ENCODE measurements around the gene MAP3K2.
"Not testable (repeated sequence)": the region's sequence is repeated elsewhere in the genome, so short reads cannot be mapped to it uniquely, and the experiment has no call there.

Gene MAP3K2

DNA sequence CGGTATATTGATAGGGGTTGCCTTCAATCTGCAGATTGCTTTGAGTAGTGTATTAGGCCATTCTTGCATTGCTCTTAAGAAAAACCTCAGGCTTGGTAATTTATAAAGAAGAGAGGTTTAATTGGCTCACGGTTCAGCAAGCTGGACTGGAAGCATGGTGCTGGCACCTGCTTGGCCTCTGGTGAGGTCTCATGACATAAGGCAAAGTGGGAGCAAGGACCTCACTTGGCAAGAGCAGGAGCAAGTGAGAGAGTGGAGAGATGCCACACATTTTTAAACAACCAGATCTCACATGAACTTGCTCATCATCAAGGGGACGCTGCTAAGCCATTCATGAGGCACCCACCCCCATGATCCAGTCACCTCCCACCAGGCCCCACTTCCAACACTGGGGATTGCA lies 4.9 kb downstream of the MAP3K2 start:
- DNase-seq (ENCODE audit: low spot score): no peak

DNA sequence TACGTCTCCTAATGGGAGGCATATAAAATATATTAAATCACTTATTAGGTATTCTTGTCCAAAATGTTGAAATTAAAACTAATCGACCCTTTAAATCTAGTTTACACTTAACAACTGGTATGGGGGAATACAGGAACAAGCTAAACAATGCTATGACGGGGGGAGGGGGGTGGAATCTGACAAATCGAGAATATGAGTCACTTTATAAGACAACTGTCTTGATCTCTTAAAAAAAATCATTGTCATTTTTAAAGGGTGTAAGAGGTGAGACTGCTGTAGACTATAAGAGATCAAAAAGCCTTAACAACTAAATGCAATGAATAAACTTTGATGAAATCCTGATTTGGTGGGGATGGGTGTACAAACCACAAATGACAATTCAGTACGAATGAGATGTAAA lies 6.0 kb downstream of the MAP3K2 start:
- DNase-seq (ENCODE audit: low spot score): no peak

DNA sequence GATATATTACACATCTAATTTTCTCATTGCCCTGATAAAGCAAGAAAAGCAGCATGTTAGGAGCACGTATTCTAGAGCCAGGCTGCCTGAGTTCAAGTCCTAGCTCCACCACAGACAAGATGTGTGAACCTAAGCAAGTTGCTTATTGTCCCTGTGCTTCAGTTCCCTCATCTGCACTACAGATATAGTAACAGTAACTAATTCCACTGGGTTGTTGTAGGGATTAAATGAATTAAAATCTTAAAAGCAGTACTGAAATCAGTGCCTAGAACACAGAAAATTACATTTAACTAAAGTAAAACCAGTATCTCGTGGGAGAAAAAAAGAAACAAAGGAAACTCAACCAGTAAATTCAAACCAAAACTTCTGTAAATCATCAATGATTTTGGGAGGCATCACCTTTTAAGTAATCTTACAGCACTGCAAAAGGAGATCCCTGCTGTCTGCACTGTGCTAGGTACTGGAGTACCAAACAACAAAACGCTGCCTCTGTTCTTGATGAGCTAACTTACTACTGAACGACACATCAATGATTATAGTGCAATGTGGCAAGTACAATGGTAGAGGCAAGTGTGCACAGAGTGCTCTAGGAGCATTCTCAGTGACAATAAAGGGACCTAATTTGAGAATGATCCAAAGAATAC lies 7.9 kb downstream of the MAP3K2 start:
- DNase-seq (ENCODE audit: low spot score): no peak

DNA sequence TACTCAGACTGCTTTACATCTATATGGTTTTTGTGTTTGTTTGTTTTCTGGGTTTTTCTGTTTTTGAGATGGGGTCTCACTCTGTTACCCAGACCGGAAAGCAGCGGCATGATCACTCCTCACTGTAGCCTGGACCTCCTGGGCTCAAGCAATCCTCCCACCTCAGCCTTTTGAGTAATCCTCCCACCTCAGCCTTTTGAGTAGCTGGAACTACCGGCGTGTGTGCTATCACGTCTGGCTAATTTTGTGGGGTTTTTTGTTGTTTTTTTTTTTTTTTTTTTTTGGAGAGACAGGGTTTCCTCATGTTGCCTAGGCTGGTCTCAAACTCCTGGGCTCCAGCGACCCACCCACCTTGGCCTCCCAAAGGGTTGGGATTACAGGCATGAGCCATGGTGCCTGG lies 9.1 kb downstream of the MAP3K2 start:
- no peak for DNase-seq (ENCODE audit: low spot score)

DNA sequence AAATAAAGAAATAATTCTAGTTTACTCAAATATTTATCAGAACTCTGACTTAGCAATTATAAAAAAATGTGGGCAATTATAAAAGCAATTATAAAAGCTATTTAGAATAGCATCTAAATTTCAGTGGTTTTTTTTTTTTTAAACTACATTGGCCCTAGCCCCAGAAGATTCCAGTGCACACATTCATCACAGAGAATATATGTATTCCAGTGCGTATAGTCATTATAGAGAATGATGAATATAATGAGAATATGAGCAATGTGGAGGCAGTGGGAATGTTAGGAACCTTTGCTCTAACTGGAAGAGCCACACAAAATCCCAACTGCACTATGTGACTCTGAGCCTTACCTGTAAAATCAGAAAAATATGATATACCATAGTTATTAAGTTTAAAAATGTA lies 10.5 kb downstream of the MAP3K2 start:
- no peak for DNase-seq (ENCODE audit: low spot score)

DNA sequence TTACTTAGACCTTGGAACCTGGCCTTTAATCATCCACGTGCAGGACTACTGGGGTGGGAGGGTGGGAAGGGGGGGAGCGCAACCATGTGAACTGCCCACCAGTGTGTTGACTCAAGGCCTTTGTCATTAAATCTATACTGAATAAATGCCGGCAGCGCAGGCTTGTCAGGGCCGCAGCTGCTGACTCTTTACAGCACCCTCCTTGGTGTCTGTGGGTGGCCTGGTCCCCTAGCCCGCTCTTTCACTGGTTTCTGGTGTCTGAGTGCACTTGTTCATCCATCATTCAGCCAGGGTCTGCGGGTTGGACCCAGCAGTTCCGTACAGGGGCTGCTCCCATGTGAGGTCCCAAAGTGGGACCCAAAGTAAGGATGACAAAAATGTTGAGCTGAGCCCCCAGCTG lies 11.5 kb downstream of the MAP3K2 start:
- DNase-seq (ENCODE audit: low spot score): no peak

DNA sequence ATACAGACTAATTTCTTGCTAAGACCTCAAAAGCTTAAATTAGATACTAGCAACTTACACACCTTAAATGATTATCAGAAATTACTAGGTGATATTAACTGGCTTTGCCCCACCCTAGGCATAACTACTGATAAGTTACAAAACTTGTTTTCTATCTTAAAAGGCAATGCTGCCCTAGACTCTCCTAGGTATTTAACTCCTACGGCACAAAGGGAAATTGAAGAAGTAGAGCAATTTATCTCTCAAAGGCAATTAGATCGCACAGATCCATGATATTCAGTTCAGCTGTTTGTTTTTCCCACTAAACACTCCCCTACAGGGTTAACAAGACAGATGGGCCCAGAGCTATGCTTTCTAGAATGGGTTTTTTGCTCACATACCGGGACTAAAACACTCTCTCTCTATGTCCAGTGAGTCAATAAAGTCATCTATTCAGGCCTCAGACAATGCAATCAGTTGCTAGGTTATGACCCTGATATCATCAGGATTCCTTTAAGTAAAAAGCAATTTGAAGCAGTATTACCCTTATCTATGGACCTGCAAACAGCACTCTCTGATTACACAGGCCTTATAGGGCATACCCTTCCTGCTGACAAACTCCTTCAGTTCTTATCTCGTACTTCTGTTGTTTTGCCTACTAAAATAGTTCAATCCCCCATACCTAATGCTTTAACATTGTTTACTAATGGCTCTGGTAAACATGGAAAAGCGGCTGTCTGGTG lies 14.3 kb downstream of the MAP3K2 start:
- no peak for DNase-seq (ENCODE audit: low spot score)

DNA sequence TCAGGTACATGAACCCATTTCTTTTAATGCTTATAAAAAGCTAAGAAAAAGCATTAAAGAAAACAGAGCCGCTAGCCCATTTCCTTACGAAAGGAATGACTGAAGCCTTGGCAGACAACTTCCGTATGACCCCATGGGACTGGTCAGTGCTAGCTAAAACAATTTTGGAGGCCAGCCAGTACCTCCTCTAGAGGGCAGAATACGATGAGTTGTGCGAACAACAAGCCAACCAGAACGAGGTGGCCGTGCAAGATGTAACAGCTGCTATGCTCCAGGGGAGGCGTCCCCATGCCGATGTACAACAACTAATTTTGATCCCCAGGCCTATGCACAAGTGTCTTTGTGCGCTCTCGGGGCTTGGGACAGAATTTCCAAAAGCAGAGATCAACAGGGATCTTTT lies 16.7 kb downstream of the MAP3K2 start:
- DNase-seq (ENCODE audit: low spot score): no peak

DNA sequence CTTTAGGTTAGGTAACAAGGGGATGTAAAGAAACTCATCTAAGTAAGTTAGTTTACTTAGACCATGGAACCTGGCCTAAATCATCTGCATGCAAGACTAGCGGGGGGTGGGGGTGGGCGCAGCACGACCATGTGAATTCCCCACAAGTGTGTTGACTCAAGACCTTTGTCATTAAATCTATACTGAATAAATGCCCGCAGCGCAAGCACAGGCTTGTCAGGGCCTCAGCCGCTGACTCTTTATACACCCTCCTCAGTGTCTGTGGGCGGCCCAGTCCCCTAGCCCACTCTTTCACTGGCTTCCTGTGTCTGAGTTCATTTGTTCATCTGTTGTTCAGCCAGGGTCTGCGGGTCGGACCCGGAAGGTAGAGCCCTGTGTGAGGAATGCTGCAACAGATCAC lies 17.8 kb downstream of the MAP3K2 start:
- no peak for DNase-seq (ENCODE audit: low spot score)

DNA sequence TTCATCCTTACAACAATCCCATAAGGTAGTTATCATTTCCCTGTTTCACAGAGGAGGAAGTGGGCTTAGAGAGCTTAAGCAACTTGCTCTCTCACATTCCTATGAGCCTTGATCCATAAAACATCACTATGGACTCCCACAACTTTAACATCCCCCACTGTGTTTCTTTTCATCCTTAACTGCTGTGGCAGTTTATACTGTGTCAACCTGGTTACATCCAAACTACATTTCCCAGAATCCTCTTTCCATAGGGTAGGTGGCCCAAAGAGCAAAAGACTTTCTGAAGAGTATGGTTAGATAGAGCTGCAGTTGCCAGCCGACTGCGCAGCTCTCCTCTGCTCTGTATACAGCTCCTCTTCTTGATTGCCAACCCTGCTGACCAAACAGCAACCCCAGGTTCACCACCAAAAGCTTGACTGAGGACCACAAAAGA lies 22.5 kb downstream of the MAP3K2 start:
- DNase-seq (ENCODE audit: low spot score): no peak

DNA sequence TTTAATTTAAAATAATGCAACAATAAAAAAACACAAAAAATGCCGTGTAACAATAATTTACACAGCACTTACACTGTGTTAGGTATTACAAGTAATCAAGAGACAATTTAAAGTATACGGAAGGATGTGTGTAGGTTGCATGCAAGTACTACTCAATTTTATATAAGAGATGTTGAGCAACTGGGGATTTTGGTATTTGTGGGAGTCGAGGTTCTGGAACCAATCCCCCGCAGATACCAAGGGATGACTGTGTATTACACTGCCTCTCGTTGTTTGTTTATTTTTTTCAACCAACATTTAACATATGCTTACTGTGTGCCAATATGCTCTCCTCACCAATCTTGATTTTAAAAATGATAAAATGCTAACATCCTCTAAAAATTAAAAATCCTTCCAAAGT lies 24.8 kb downstream of the MAP3K2 start:
- no peak for DNase-seq (ENCODE audit: low spot score)

DNA sequence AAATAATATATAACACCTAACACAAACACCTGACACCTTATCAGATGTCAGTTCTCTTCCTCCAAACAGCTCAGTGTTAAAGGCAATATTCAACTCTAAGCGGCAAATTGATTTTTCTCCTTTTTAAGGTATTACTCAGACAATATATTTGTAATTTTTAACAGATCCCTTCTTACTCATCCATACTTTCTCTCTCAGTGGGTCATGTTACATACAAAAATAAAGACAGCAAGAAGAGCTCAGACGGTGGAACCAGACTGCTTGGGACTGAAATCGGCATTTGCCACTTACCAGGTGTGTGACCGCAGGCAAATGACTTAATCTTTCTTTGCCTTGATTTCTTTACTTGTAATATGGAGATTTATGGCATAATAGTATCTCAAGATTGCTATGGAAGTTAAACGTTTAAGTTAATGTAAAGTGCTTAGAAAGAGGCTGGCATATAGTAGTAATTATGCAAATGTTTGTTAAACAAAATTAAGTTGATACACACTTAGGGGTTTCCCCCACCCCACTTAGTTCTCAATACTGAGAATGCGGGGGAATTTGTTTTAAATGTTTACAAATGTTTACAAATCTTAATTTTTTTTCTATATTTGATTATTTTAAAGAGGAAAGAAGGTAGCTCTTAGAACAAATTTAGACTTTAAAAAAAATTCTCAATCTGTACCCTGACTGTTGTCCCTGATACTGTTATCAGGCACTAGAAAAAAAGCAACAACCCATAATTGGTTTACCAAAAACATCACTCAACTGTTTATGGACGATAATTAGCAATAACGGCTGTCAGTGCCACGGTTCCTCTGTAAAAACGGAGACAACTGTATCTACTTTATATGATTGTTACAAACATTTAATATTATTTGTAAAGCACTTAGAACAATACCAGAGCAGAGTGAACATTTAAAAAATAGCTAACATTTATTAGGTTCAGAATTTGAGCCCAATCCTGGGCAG lies 25.6 kb downstream of the MAP3K2 start:
- DNase-seq (ENCODE audit: low spot score): no peak

DNA sequence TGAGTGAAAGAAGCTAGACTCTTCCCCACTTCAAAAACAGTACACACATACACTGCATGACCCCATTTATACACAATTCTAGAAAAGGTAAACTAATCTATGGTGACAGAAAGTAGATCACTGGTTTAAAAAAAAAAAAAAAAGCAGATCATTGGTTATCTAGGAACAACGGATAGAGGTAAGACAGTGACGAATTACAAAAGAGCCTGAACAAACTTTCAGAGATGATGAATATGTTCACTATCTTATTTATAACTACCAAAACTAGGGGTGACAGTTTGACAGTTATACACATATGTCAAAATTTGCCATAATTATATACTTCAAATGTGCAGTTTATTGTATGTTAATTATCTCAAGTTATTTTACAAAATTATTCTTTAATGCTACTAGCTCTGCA lies 27.5 kb downstream of the MAP3K2 start:
- DNase-seq (ENCODE audit: low spot score): no peak

DNA sequence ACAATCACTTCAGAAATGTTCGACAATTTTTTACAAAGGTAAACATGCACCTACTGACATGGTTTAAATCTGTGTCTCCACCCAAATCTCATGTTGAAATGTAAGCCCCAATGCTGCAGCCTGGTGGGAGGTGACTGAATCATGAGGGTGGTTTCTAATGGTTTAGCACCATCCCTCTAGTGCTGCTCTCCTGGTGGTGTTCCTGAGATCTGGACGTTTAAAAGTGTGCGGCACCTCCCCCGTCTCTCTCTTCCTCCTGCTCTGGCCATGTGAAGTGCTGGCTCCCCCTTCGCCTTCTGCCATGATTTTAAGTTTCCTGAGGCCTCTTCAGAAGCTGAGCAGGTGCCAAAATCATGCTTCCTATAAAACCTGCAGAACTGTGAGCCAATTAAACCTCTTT lies 28.3 kb downstream of the MAP3K2 start:
- no peak for DNase-seq (ENCODE audit: low spot score)

DNA sequence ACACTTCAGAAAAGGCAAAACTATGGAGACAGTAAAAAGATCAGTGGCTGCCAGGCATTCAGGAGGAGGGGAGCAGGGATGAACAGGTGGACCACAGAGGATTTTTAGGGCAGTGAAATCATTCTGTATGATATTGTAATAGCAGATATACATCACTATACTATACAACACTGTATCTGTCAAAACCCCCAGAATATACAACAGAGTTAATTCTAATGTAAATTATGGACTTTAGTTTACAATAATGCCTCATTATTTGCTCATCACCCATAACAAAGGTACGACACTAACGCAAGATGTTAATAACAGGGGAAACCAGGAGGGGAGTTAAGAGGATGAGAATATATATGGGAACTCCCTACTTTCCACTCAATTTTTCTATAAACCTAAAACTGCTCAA lies 28.8 kb downstream of the MAP3K2 start:
- no peak for DNase-seq (ENCODE audit: low spot score)

DNA sequence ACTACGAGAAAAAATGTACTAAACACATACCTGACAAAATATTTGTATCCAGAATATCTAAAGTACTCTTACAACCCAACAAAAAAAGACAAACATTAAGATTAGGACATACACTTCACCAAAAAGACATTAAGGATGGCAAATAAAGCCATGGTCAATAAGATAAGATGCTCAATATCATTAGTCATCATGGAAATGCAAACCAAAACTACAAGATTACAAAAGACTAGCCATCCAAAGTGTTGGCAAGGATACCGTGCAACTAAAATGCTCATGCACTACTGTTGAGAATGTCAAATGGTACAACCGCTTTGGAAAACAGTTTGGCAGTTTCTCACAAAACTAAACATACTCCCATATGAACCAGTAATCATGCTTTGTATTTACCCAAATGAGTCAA lies 29.7 kb downstream of the MAP3K2 start:
- DNase-seq (ENCODE audit: low spot score): no peak

DNA sequence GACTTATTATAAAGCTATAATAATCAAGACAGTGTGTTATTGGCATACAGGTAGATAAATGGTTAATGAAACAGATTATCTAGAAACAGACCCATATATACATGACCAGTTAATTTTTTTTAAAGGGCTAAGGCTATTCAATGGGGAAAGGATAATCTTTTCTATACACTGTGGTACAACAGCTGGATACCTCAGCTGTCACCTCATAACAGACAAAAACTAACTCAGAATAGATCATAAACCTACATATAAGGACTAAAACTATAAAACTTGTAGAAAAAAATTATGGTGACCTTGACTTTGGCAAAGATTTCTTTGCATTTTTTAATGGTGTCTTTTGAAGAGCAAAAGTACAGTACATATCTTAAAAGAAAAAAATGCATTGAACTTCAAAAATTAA lies 30.2 kb downstream of the MAP3K2 start:
- no peak for DNase-seq (ENCODE audit: low spot score)

DNA sequence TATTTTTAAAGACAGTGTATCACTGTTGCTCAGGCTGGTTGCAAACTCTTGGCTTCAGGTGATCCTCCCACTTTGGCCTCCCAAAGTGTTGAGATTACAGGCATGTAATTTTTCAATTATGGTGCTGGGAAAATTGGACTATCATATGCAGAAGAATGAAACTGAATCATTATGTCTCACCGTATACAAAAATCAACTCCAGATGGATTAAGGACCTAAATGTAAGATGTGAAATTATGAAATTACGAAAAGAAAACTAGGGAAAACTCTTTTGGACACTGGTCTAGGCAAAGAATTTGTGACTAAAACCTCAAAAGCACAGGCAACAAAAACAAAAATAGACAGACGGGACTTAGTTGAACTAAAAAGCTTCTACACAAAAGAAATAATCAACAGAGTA lies 31.2 kb downstream of the MAP3K2 start:
- no peak for DNase-seq (ENCODE audit: low spot score)

DNA sequence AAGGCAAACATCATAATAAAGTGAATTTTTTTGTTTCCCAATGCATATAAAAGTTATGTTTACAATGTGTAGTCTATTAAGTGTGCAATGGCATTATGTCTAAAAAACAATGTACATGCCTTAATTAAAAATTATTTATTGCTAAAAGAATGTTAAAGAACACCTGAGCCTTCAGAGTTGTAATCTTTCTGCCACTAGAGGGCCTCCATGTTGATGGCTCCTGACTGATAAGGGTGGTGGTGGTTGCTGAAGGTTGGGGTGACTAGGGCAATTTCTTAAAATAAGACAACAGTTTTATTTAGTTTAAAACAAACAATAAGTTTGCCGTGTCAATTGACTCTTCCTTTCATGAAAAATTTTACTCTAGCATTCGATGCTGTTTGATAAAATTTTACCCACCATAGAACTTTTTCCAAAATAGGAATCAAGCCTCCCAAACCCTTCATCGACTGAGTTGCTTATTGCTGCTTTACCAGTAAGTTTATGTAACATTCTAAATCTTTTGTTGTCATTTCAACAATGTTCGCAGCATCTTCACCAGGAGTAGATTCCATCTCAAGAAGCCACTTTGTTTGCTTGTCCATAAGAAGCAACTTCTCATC lies 32.3 kb downstream of the MAP3K2 start:
- peak; percentile 13 for DNase-seq (ENCODE audit: low spot score)

DNA sequence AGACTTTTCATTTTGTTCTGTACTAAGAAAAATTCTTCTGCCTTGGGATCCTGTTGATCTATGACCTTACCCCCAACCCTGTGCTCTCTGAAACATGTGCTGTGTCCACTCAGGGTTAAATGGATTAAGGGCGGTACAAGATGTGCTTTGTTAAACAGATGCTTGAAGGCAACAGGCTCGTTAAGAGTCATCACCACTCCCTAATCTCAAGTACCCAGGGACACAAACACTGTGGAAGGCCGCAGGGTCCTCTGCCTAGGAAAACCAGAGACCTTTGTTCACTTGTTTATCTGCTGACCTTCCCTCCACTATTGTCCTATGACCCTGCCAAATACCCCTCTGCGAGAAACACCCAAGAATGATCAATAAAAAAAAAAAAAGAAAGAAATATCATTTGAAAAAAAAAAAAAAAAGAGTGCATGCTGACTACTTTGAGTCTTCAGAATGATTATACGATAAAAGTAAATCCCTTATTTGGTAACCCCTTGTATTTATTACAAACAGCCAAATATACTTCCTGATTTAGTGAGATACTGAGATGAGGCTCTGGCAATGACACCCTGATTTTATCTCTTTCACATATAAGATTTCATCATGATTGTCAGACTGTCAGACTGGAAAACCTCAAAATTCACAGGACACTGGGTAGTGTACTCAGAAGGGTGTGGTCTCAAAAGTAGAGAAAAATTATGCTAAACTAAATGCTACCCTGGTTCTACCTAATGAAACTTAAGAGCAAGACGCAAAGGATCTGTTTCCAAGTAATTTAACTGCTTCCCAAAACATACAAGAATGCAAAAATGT lies 33.7 kb downstream of the MAP3K2 start:
- not testable (repeated sequence) for DNase-seq (ENCODE audit: low spot score)

DNA sequence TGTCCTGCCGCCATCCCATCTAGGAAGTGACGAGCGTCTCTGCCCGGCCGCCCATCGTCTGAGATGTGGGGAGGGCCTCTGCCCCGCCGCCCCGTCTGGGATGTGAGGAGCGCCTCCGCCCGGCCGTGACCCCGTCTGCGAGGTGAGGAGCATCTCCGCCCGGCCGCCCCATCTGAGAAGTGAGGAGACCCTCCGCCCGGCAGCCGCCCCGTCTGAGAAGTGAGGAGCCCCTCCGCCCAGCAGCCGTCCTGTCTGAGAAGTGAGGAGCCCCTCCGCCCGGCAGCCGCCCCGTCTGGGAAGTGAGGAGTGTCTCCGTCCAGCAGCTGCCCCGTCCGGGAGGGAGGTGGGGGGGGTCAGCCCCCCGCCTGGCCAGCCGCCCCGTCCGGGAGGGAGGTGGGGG lies 34.6 kb downstream of the MAP3K2 start:
- not testable (repeated sequence) for DNase-seq (ENCODE audit: low spot score)

DNA sequence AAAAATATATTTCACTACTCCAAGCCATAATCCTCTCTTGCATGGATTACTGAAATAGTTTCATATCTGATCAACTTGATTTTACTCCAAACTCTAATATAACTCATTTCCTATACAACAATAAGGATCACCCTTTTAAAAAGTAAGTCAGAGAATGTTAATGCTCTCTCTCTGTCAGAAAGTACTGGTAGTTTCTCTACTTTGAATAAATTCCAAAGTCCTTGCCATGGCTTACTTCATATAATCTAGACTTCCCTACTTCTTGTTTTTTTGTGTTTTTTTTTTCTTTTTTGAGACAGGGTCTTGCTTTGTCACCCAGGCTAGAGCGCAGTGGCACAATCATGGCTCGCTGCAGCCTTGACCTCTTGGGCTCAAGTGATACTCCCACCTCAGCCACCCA lies 36.2 kb downstream of the MAP3K2 start:
- no peak for DNase-seq (ENCODE audit: low spot score)
